Raji (cell line): ENCODE measurements around the gene CD200.

ENCODE experiments used
- POLR2A ChIP-seq: IDR thresholded peaks from 2 replicates; pipeline ENCODE4 v1.6.1; 2011; ENCODE audit warnings: low read depth, low read length, control low read depth; ENCODE audit not compliant: insufficient read depth

Gene CD200

GRCh38 chr3:112348943-112349342 is 16.0 kb downstream of the CD200 start:
- TF ChIP-seq POLR2A: no peak

- no peak for TF ChIP-seq POLR2A
Observed at GRCh38 chr3:112349557-112349956, 16.6 kb downstream of the CD200 start.

- TF ChIP-seq POLR2A: no peak
Observed at GRCh38 chr3:112350018-112350810, 17.3 kb downstream of the CD200 start.

- TF ChIP-seq POLR2A: no peak
Observed at GRCh38 chr3:112351036-112351435, 18.1 kb downstream of the CD200 start.

- TF ChIP-seq POLR2A: no peak
Observed at GRCh38 chr3:112351823-112352222, 18.9 kb downstream of the CD200 start.

DNA sequence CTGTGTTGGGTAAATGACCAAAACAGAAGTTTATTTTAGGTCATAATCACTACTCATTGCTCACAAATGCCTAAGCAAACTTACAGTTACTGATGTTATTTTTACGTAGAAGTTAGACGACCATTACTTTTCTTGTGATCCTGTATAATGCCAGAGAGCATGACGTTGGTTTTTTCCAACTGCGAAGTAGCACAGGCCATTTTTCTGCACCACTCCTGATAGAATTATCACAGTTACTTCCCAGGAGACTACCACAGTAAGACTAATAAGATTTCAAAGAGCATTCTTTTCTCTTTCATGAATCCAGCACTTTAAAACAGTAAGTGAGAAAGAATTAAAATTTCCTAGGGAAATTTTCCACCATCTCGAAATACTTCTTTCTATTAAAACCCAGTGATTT is 19.8 kb downstream of the CD200 start:
- TF ChIP-seq POLR2A: no peak

DNA sequence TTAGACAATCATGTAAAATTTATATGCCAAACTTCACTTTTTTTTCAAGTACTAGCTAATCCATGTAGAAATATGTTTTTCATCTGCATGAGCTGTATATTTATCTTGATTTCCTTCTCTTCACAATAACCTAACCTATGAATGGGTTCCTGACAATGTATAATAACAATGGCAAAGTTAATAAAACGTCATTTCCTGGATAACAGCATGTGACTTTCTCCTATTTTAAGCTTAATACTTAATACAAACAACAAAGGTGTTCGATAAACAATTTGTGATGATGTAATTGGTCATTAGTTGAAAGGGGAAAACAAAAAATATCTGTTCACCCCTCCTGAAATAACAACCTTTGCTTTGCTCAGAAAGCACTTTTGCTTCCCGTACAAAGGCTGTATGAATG is 20.4 kb downstream of the CD200 start:
- TF ChIP-seq POLR2A: no peak

- TF ChIP-seq POLR2A: no peak
Observed at GRCh38 chr3:112354642-112355306, 21.8 kb downstream of the CD200 start.

DNA sequence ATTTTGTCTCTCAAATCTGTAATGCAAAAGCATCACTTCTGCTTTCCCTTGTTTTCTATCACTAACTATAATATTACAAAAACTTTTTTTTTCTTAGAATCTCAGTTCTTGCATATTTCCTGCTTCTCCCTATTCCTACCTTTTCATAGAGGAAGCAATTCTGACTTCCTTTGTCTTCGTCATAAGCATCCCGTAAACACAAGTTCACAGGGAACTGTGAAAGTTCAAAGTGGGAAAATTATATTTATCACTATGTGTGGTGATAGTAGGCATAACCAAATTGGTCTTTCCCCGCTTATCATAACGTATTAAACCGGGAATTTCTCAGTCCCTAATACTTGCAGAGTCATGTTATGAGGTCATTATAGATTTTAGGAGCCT is 22.3 kb downstream of the CD200 start:
- TF ChIP-seq POLR2A: no peak

DNA sequence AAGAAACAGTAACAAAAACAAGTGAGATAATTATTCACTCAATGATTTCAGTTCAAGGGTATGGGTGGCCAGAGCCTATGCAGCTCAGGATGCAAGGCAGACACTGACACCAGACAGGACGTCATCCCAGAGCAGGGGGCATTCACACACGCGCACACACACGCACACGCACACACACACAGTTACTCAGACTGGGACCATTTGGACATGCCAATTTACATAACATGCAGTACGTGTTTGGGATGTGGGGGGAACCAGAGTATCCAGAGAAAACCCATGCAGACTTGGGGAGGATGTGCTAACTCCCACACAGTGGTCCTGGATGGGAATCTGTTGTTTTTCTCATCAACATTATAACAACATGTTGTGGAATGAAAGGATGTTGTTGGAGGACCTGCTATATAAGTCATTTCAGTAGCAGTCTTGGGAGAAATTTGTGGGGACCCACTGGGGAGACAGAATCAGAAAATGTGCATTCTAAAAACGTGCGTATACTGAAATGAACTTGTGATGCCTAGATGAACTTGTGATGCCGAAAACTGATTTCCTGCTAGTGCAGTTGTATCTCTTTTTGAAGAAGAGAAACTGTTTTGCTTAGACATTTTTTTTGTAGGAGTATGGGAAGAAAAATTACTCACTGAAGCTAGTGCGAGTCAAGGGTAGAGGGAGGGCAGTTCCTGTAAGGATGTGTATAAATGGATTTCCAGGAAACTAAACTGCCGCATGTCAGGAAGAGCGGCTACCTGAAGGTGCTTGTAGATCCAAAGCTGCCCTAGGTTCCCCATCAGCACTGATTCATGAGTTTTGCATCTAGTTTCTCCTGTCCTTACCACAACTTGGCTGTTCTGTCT is 25.2 kb downstream of the CD200 start:
- no peak for TF ChIP-seq POLR2A

DNA sequence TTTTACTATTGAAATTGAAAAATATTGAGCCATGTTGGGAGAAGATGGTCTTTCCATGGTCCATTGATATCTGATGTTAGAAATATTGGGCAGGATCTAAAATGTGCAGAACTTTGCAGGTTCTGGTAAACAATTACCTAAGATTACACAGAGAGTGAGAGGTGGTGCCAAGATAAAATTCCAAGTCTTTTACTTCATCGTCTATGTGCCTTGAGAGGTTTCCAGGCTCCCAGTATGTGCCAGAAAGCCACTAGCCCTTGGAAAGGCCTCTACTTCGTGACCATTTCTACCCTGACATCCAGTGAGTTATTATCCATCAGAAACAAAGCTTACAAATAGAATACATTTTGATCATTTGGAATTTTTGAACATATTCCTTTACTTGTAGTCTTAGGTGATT is 27.6 kb downstream of the CD200 start:
- TF ChIP-seq POLR2A: no peak

- no peak for TF ChIP-seq POLR2A
Observed at GRCh38 chr3:112362221-112362620, 29.3 kb downstream of the CD200 start.

- TF ChIP-seq POLR2A: no peak
Observed at GRCh38 chr3:112364291-112364690, 31.3 kb downstream of the CD200 start.

DNA sequence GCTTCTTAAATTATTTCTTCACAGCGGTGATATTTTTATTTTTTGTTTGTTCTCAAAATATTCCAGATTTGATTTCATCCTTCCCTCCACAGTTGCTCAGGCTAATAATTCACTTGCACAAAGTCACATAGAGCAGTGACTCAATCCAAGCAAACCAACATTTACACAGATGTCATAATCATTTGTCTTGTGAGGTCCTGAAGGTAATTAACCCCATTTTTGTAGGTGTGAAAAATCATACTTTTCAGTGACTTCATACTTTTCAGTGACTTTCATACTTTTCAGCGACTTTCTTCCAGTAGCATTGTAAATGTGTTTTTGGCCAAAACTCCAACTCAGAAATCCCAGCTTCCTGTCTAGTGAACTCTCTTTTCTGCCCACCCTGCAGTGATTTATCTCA is 32.1 kb downstream of the CD200 start:
- no peak for TF ChIP-seq POLR2A

- no peak for TF ChIP-seq POLR2A
Observed at GRCh38 chr3:112365636-112366035, 32.7 kb downstream of the CD200 start.

DNA sequence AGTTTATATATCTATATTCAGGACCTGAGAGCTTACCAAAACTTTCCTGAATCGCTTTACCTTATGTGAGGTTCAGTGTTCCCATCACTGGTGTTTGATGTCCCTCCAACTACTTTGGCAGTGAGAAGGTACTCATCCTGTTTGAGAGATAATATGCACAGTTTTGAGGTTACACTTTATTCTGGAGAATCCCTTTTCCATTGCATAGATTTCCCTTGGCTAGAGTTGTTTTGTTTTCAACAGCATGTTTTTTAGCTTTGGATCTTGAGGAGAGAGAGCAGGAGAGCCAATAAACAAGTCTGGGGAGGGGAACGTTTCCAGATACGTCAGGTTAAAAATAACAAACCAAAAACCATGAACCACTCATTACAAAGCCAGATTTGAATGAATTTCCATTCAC is 33.6 kb downstream of the CD200 start:
- TF ChIP-seq POLR2A: no peak
